ENCODE measurements around the gene DCST2. TPM values are rescaled to one million over a fixed set of nuclear protein-coding genes. Genes with fewer than 3 reads are reported as not detected.
A peak's percentile ranks its signal among the peaks of the same experiment; 100 is the strongest.

The DCST2 gene
- total and polyA plus RNA-seq, 9 of the 15 experiments (the other 6 are each of a cell fraction or from before 2014, with no cell fraction given): 0.09 to 0.49 (median 0.11) TPM; not detected in 3

- TF ChIP-seq ZBTB12 (CRISPR knock-in tag; IDR thresholded peaks at IDR 0.05): no peak
- 0 out of 2 replicates have a peak, but pooled peaks have one; percentile 2 for TF ChIP-seq BRD4 (IDR thresholded peaks at IDR 0.05)
- TF ChIP-seq AFF4 (CRISPR knock-in tag; IDR thresholded peaks at IDR 0.05): no peak
- TF ChIP-seq POLR2H (tag; IDR thresholded peaks at IDR 0.05; ENCODE audit: low read depth): no peak
- no peak for TF ChIP-seq XRCC3 (IDR thresholded peaks at IDR 0.05)
- no peak for TF ChIP-seq TFE3 (CRISPR knock-in tag; IDR thresholded peaks at IDR 0.05)
- no peak for TF ChIP-seq E2F3 (CRISPR knock-in tag; IDR thresholded peaks at IDR 0.05)
- no peak for TF ChIP-seq ZBTB33 (CRISPR knock-in tag; IDR thresholded peaks at IDR 0.05)
- TF ChIP-seq PHF20 (IDR thresholded peaks at IDR 0.05; ENCODE audit: partially characterized antibody): no peak
- no peak for TF ChIP-seq MXI1 (IDR thresholded peaks at IDR 0.05; ENCODE audit: low read depth, low read length)
- TF ChIP-seq ZFX (CRISPR knock-in tag; IDR thresholded peaks at IDR 0.05): no peak
- no peak for TF ChIP-seq SNIP1 (IDR thresholded peaks at IDR 0.05; ENCODE audit: low read depth)
- no peak for TF ChIP-seq CBFB (CRISPR knock-in tag; IDR thresholded peaks at IDR 0.05)
- no peak for TF ChIP-seq POLR2B (IDR thresholded peaks at IDR 0.05; ENCODE audit: low read depth, partially characterized antibody)
- TF ChIP-seq ARNT (IDR thresholded peaks at IDR 0.05): 0 out of 4 replicates have a peak, but pooled peaks of 1 of the 2 experiments have one; percentile 42
- no peak; the same call in 1 of the 2 replicates for TF ChIP-seq GABPB1 (CRISPR knock-in tag; IDR thresholded peaks at IDR 0.05)
- no peak for TF ChIP-seq SRF (CRISPR knock-in tag; IDR thresholded peaks at IDR 0.05)
- 0 out of 2 replicates have a peak, but pooled peaks have one; percentile 9 for TF ChIP-seq BCOR (IDR thresholded peaks at IDR 0.05)
- TF ChIP-seq ZBTB43 (CRISPR knock-in tag; IDR thresholded peaks at IDR 0.05): no peak
Observed at GRCh38 chr1:154998818-154999570, 34.6 kb downstream of the DCST2 start (continued).

All from K562 (cell line).